T-cell (primary cell): ENCODE data around the gene TXNRD1. TPM values are rescaled to one million over a fixed set of nuclear protein-coding genes. Genes with fewer than 3 reads are reported as not detected.

Experiments used
- ATAC-seq, 4 experiments: fragments of 200-7000 bp in 3 of 4; fragments of 150-1000 bp in 1 of 4; cut with Tn5 transposase; replicated peaks in 1 of 4; 1 replicate in 3 of 4; 2 replicates in 1 of 4; pipeline ENCODE4 v1.10.0; 2021; ENCODE audit warnings: moderate library complexity in 3 of 4, mild to moderate bottlenecking in 2 of 4, moderate number of reproducible peaks in 1 of 4
- CTCF ChIA-PET, 2 donors: fragments of 300-600 bp; sonication (Branson Sonifier 250); formaldehyde crosslinking; loops; one replicate each; lab custom pipeline; 2022; ENCODE audit warnings: antibody characterized with exemption in 2 of 2; lab: Charles Lee
- POLR2A ChIA-PET, 2 donors: fragments of 300-600 bp; sonication (Branson Sonifier 250); formaldehyde crosslinking; loops; one replicate each; lab custom pipeline; 2022; ENCODE audit warnings: antibody characterized with exemption in 2 of 2; lab: Charles Lee
- DNase-seq, 35 experiments: peaks; one replicate each; pipeline versions ENCODE4 v3.0.0 to v3.0.0-alpha.2; 2013 to 2023
- H3K27ac ChIP-seq: one replicate; pipeline ENCODE4 v1.5.1; 2013; ENCODE audit warnings: low read length
- H3K27me3 ChIP-seq, 2 experiments: replicated peaks in 1 of 2; 1 replicate in 1 of 2; 2 replicates in 1 of 2; pipeline versions ENCODE4 v1.6.1 to v1.7.0; 2013; ENCODE audit warnings: low read length in 1 of 2, mixed read lengths in 1 of 2; ENCODE audit not compliant: control insufficient read depth in 2 of 2, insufficient read depth in 2 of 2; ENCODE audit errors: extremely low read depth in 1 of 2
- H3K36me3 ChIP-seq, 2 donors: 1 replicate in 1 of 2; 2 replicates in 1 of 2; pipeline versions ENCODE4 v1.6.1 to v1.7.0; 2013; ENCODE audit warnings: low read length in 1 of 2; ENCODE audit not compliant: control insufficient read depth in 2 of 2, insufficient read depth in 1 of 2; ENCODE audit errors: extremely low read depth in 1 of 2
- H3K4me1 ChIP-seq, 2 experiments: 1 replicate in 1 of 2; 2 replicates in 1 of 2; pipeline versions ENCODE4 v1.6.1 to v1.7.0; 2013; ENCODE audit warnings: low read length in 2 of 2, mixed read lengths in 1 of 2; ENCODE audit not compliant: insufficient read depth in 2 of 2, control insufficient read depth in 1 of 2; ENCODE audit errors: extremely low read depth in 1 of 2
- H3K4me3 ChIP-seq, 2 donors: 1 replicate in 1 of 2; 2 replicates in 1 of 2; pipeline versions ENCODE4 v1.5.1 to v1.7.0; 2013; ENCODE audit warnings: mild to moderate bottlenecking in 2 of 2, low read length in 1 of 2, moderate library complexity in 1 of 2; ENCODE audit not compliant: control insufficient read depth in 1 of 2; ENCODE audit errors: extremely low read depth in 1 of 2
- H3K9me3 ChIP-seq: 2 replicates; pipeline ENCODE4 v1.7.0; 2013
- H3K27ac Mint-ChIP-seq, 2 donors: one replicate each; pipeline ENCODE4 v1.8.0; 2020 to 2021; ENCODE audit warnings: mild to moderate bottlenecking in 2 of 2, mixed read lengths in 2 of 2
- H3K27me3 Mint-ChIP-seq, 2 donors: one replicate each; pipeline ENCODE4 v1.8.0; 2021 to 2022; ENCODE audit warnings: mixed read lengths in 2 of 2
- H3K36me3 Mint-ChIP-seq: one replicate; pipeline ENCODE4 v1.8.0; 2021; ENCODE audit warnings: mixed read lengths
- H3K4me1 Mint-ChIP-seq, 3 donors: one replicate each; pipeline ENCODE4 v1.8.0; 2020 to 2022; ENCODE audit warnings: mixed read lengths in 3 of 3, mild to moderate bottlenecking in 1 of 3
- H3K4me3 Mint-ChIP-seq, 3 donors: one replicate each; pipeline ENCODE4 v1.8.0; 2020 to 2022; ENCODE audit warnings: mild to moderate bottlenecking in 3 of 3, mixed read lengths in 3 of 3, moderate library complexity in 3 of 3
- H3K9me3 Mint-ChIP-seq, 3 donors: one replicate each; pipeline ENCODE4 v1.8.0; 2020 to 2022; ENCODE audit warnings: mixed read lengths in 3 of 3
- WGBS: methylation state at CpG from one replicate; pipeline ENCODE4 v1.1.5; 2013; ENCODE audit warnings: missing lambda C conversion rate; ENCODE audit not compliant: insufficient coverage; 5-methylcytosine and 5-hydroxymethylcytosine counted together
- total RNA-seq, 35 experiments: library from RNA in 6 of 35; stranded (reverse) in 6 of 35; fragments of 120-200 nt in 1 of 35; gene quantifications; one replicate each; pipeline versions ENCODE4 v1.2.1 to v1.2.4 and lab custom pipeline; 2013 to 2026

The TXNRD1 gene
- total RNA-seq, 5 donors from 2014 or later (not counting 1 experiment from before 2014, with no cell fraction given), result 33.1 to 91.7 (median 68.9) TPM

DNA sequence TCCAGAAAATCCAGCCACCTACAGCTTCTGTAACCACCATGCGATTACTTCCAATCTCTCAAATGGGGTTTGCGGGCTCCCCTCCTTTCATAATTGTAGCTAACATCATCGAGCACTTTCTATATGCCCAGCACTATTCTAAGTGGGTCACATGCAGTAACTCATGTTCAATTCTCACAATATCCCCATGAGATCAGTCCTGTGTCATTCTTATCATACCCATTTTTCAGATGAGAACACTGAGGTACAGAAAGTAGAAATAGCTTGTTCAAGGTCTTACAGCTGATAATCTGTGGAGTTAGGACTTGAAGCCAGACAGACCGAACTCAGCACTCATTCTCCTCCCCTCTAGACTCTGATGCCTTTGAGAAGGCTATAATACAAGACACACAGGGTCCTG lies 162.8 kb downstream of the TXNRD1 start:
- no peaks in the 10 kb centered on the region for H3K9me3 ChIP-seq
- WGBS, result 89% methylated on average over 3 of the region's 4 CpGs
- no peak for DNase-seq
- peaks cover 0 to 4% of the 10 kb centered on the region in 2 experiments for H3K27me3 ChIP-seq
- ATAC-seq, result no peak
- H3K27ac Mint-ChIP-seq, result no peak overlapping the region
- no peak overlapping the region for H3K4me3 ChIP-seq
- no peak overlapping the region for H3K4me3 Mint-ChIP-seq
- H3K4me1 Mint-ChIP-seq, result peaks cover 10 to 13% (median 10%) of the 10 kb centered on the region in 3 donors
- H3K36me3 ChIP-seq, result no peaks in the 10 kb centered on the region
- ChIA-PET POLR2A (no interaction called here), CTCF (interaction anchor here (0.6 to 1.7 kb wide), 2 partner anchors 104 to 675 kb away, joined by 4 read pairs; no protein-coding TSS in a partner anchor)
- H3K27me3 Mint-ChIP-seq, result peaks cover 5 to 6% of the 10 kb centered on the region in 2 donors
- no peaks in the 10 kb centered on the region for H3K36me3 Mint-ChIP-seq
- H3K9me3 Mint-ChIP-seq, result no peaks in the 10 kb centered on the region
- peaks cover 0 to 9% of the 10 kb centered on the region in 2 experiments for H3K4me1 ChIP-seq
- H3K27ac ChIP-seq, result no peak overlapping the region

DNA sequence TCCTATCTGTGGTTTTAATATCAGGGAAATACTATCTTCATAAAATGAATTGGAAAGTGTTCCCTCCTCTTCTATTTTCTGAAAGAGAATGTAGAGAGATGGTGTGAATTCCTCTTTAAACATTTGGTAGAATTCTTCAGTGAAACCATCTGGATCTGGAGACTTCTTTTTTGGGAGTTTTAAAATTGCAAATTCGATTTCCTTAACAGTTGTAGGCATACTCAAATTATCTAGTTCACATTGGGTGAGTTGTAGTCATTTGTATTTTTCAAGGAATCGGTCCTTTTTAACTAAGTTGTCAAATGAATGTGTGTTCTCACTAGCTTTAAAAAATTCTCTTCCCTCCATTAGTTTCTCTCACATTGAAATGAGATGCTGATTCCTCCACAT lies 165.8 kb downstream of the TXNRD1 start:
- no CpG with 5 or more reads among the region's 2 CpGs for WGBS
- ATAC-seq, result no peak
- no peak overlapping the region for H3K27ac Mint-ChIP-seq

DNA sequence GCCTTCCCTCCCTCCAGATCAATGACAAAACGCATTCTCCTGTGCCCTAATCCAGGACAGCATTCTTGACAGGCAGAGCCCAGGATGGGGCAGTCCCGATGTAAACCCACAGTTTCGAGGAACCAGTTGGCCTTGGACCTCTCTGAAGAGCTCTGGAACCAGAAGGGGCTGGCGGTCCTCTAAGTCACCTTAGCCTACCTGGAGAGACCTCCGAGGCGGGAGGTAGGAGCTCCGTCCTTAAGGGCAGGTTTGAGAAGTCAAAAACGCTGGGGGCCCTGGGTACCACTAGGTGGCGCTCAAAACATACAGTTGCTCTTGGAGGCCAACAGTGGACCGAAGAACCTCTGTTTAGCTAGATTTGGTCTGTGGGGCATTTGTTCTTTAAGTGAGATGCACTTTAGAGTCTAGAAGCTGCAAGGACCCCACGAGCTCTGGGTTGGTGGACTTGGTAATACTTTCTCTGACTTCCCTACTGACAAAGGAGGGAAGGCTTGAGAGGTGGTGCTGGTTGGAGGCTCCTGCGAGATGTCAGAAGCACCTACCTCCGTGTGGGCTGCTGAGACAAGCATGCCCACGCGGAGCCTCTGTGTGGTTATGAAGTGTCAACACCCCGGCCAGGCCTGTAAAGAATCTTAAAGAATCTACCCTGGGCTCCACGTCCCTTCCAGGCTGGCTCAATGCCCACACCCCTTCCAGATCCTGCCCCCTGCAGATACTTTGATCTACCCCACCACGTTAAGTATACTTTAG lies 166.3 kb downstream of the TXNRD1 start:
- peaks cover 0 to 9% of the 10 kb centered on the region in 2 experiments for H3K4me1 ChIP-seq
- Mint-ChIP-seq H3K4me1 (peaks cover 10 to 13% (median 10%) of the 10 kb centered on the region in 3 donors), H3K27me3 (peaks cover 5 to 6% of the 10 kb centered on the region in 2 donors), H3K27ac (no peak overlapping the region), H3K9me3 (no peaks in the 10 kb centered on the region), H3K36me3 (no peaks in the 10 kb centered on the region), H3K4me3 (no peak overlapping the region)
- peak; percentile 82 to 92 (median 83) for ATAC-seq
- DNase-seq, result peak; percentile 53 to 90 (median 76)
- no peaks in the 10 kb centered on the region for H3K36me3 ChIP-seq
- ChIA-PET CTCF (interaction anchor here (0.5 to 3.2 kb wide), 38 partner anchors 14 to 753 kb away, joined by 3 to 56 read pairs (median 3); partner anchors contain the start of gene NOPCHAP1 (in 1 of the 2)), POLR2A (no interaction called here)
- 11% methylated on average over 8 of the region's 18 CpGs for WGBS
- no peaks in the 10 kb centered on the region for H3K9me3 ChIP-seq
- H3K27ac ChIP-seq, result no peak overlapping the region
- H3K27me3 ChIP-seq, result peaks cover 0 to 4% of the 10 kb centered on the region in 2 experiments
- no peak overlapping the region for H3K4me3 ChIP-seq

More for the DNA sequence above, 165.8 kb downstream of the TXNRD1 start:
- Mint-ChIP-seq H3K9me3 (no peaks in the 10 kb centered on the region), H3K36me3 (no peaks in the 10 kb centered on the region), H3K4me1 (peaks cover 10 to 13% (median 10%) of the 10 kb centered on the region in 3 donors), H3K4me3 (no peak overlapping the region), H3K27me3 (peaks cover 5 to 6% of the 10 kb centered on the region in 2 donors)
- ChIA-PET CTCF (interaction anchor here (0.5 to 3.2 kb wide), 35 partner anchors 15 to 753 kb away, joined by 3 to 56 read pairs (median 3); partner anchors contain the start of gene NOPCHAP1 (in 1 of the 2)), POLR2A (no interaction called here)
- Histone ChIP-seq H3K27ac (no peak overlapping the region), H3K27me3 (peaks cover 0 to 4% of the 10 kb centered on the region in 2 experiments), H3K4me3 (no peak overlapping the region), H3K4me1 (peaks cover 0 to 9% of the 10 kb centered on the region in 2 experiments), H3K9me3 (no peaks in the 10 kb centered on the region), H3K36me3 (no peaks in the 10 kb centered on the region)
- no peak for DNase-seq

DNA sequence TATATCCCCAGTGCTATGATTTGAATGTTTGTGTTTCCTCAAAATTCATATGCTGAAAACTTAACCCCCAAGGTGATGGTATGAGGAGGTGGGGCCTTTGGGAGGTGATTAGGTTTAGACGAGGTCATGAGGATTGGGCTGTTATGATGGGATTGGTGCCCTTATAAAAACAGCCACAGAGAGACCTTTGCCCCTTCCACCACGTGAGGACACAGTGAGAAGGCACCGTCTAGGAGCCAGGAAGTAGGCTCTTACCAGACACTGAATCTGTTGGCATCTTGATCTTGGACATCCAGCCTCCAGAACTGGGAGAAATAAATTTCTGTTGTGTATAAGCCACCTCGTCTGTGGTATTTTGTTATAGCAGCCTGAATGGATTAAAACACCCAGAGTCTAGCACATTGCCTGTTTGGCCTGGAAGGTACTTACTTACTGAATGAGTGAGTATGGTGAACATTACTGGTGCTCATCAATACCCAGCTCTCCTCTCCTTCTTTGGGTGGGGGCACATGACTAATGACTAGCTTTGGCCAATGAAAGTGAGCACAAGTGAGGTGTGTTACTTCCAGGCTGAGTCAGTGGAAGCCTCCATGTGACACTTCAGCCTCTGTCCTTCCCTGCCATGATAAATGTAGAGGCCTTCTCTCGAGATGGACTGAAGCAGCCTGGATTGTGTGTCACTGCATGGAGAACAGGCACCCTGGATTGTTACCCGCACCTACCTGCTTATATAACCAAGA lies 168.7 kb downstream of the TXNRD1 start:
- 100% methylated on average over 2 of the region's 6 CpGs for WGBS
- CTCF ChIA-PET, result interaction anchor here in 1 of 2 donors (0.5 kb wide), 1 partner anchor 184 kb away, joined by 3 read pairs; no protein-coding TSS in a partner anchor

DNA sequence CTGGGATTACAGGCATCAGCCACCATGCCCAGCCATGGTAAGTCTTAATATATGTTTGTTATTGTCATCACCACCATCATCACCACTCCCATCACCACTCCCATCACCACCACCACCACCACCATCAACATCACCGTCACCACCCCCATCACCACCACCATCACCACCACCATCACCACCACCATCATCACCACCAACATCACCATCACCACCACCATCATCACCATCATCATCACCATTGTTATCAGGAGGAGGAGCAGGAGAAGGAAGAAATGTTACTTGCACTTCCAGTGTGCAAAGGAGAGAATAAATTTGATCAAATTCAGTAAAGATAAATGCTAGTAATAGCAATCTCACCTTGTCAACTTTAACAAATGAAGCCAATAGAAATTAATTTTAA lies 169.9 kb downstream of the TXNRD1 start:
- no peak for DNase-seq

More for the DNA sequence above, 168.7 kb downstream of the TXNRD1 start:
- Mint-ChIP-seq H3K4me1 (peaks cover 10 to 13% (median 10%) of the 10 kb centered on the region in 3 donors), H3K27me3 (peaks cover 5 to 6% of the 10 kb centered on the region in 2 donors), H3K9me3 (no peaks in the 10 kb centered on the region), H3K4me3 (no peak overlapping the region), H3K36me3 (no peaks in the 10 kb centered on the region), H3K27ac (no peak overlapping the region)
- no peak for ATAC-seq
- no peak overlapping the region for H3K27ac ChIP-seq
- no peak overlapping the region for H3K4me3 ChIP-seq
- no peaks in the 10 kb centered on the region for H3K36me3 ChIP-seq
- DNase-seq, result no peak
- peaks cover 0 to 9% of the 10 kb centered on the region in 2 experiments for H3K4me1 ChIP-seq
- no peaks in the 10 kb centered on the region for H3K9me3 ChIP-seq
- peaks cover 0 to 4% of the 10 kb centered on the region in 2 experiments for H3K27me3 ChIP-seq
- POLR2A ChIA-PET, result no interaction called here

DNA sequence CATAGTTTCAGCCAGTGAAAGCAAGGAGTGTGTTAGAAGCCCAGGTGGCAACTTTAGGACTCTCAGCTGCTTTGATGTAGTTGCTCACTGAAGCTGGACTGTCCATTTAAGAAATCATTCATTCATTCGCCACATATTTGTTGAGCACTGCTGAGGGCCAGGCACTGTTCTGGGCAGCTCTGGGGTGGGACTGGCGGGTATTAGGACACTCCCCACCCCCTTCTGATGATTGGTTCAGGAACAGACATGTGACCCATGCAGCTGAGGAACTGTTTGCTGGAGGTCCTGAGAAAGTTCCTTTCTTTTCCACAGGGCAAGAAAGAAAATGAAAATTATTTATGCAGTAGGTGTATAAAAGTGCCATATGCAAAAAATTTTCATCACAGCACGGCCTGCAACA lies 170.9 kb downstream of the TXNRD1 start:
- H3K9me3 ChIP-seq, result no peaks in the 10 kb centered on the region
- ChIA-PET POLR2A (no interaction called here), CTCF (interaction anchor here (0.7 to 0.8 kb wide), 3 partner anchors 46 to 512 kb away, joined by 4 to 6 read pairs (median 5); no protein-coding TSS in a partner anchor)
- Mint-ChIP-seq H3K27me3 (peaks cover 3 to 4% of the 10 kb centered on the region in 2 donors), H3K36me3 (no peaks in the 10 kb centered on the region), H3K4me1 (peaks cover 10 to 12% (median 10%) of the 10 kb centered on the region in 3 donors), H3K4me3 (no peak overlapping the region), H3K27ac (no peak overlapping the region), H3K9me3 (no peaks in the 10 kb centered on the region)
- DNase-seq (no peak), ATAC-seq (no peak)
- WGBS, result 100% methylated on average over 1 of the region's 3 CpGs
- peaks cover 0 to 4% of the 10 kb centered on the region in 2 experiments for H3K27me3 ChIP-seq
- H3K36me3 ChIP-seq, result no peaks in the 10 kb centered on the region
- no peak overlapping the region for H3K4me3 ChIP-seq
- no peak overlapping the region for H3K27ac ChIP-seq
- H3K4me1 ChIP-seq, result peaks cover 0 to 9% of the 10 kb centered on the region in 2 experiments

More for the DNA sequence above, 169.9 kb downstream of the TXNRD1 start:
- no peak overlapping the region for H3K4me3 Mint-ChIP-seq
- no peaks in the 10 kb centered on the region for H3K36me3 Mint-ChIP-seq
- no peak overlapping the region for H3K27ac ChIP-seq
- H3K36me3 ChIP-seq, result no peaks in the 10 kb centered on the region
- no peak overlapping the region for H3K4me3 ChIP-seq
- ChIA-PET POLR2A (no interaction called here), CTCF (no interaction called here)
- no peaks in the 10 kb centered on the region for H3K9me3 ChIP-seq
- peaks cover 0 to 9% of the 10 kb centered on the region in 2 experiments for H3K4me1 ChIP-seq
- H3K9me3 Mint-ChIP-seq, result no peaks in the 10 kb centered on the region
- ATAC-seq, result no peak
- no peak overlapping the region for H3K27ac Mint-ChIP-seq
- peaks cover 5 to 6% of the 10 kb centered on the region in 2 donors for H3K27me3 Mint-ChIP-seq
- peaks cover 0 to 4% of the 10 kb centered on the region in 2 experiments for H3K27me3 ChIP-seq
- WGBS, result 56% methylated on average over 1 of the region's 1 CpG
- peaks cover 10 to 13% (median 10%) of the 10 kb centered on the region in 3 donors for H3K4me1 Mint-ChIP-seq
